Naive thymus-derived CD4-positive, alpha-beta T cell (primary cell): ENCODE data around the gene EFEMP2. TPM values are rescaled to one million over a fixed set of nuclear protein-coding genes. Genes with fewer than 3 reads are reported as not detected.

Source experiments
- ATAC-seq: fragments of 150-1000 bp; cut with Tn5 transposase; 2 replicates; pipeline ENCODE4 v1.10.0; 2021; ENCODE audit warnings: mild to moderate bottlenecking, moderate library complexity
- CTCF ChIA-PET: fragments of 350-600 bp; sonication (Branson Sonifier 250); formaldehyde crosslinking; loops from one replicate; lab custom pipeline; 2021; ENCODE audit warnings: antibody characterized with exemption; lab: Charles Lee
- POLR2A ChIA-PET: fragments of 350-600 bp; sonication (Branson Sonifier 250); formaldehyde crosslinking; loops from one replicate; lab custom pipeline; 2021; ENCODE audit warnings: antibody characterized with exemption, inconsistent platforms; lab: Charles Lee
- DNase-seq, 9 donors: peaks; one replicate each; pipeline versions ENCODE4 v3.0.0 to v3.0.0-alpha.2; 2020 to 2022; ENCODE audit warnings: mixed read lengths in 1 of 9
- H3K27ac ChIP-seq: one replicate; pipeline ENCODE4 v1.7.0; 2013; ENCODE audit warnings: mild to moderate bottlenecking, low read depth, low read length, moderate library complexity
- H3K27me3 ChIP-seq, 2 donors: one replicate each; pipeline ENCODE4 v1.7.0; 2013; ENCODE audit warnings: low read length in 2 of 2, mild to moderate bottlenecking in 2 of 2, moderate library complexity in 2 of 2; ENCODE audit not compliant: control insufficient read depth in 2 of 2, insufficient read depth in 2 of 2
- H3K36me3 ChIP-seq, 3 experiments: 1 replicate in 2 of 3; 2 replicates in 1 of 3; pipeline ENCODE4 v1.7.0; 2013; ENCODE audit warnings: low read length in 3 of 3, mild to moderate bottlenecking in 3 of 3, moderate library complexity in 1 of 3; ENCODE audit not compliant: insufficient read depth in 3 of 3, control insufficient read depth in 2 of 3
- H3K4me1 ChIP-seq, 2 donors: one replicate each; pipeline ENCODE4 v1.7.0; 2013; ENCODE audit warnings: low read length in 2 of 2, mild to moderate bottlenecking in 2 of 2, moderate library complexity in 1 of 2; ENCODE audit not compliant: control insufficient read depth in 2 of 2, insufficient read depth in 2 of 2
- H3K4me3 ChIP-seq: 2 replicates; pipeline ENCODE4 v1.7.0; 2013; ENCODE audit warnings: mild to moderate bottlenecking, low read length
- H3K9me3 ChIP-seq, 3 experiments: 1 replicate in 2 of 3; 2 replicates in 1 of 3; pipeline ENCODE4 v1.7.0; 2013; ENCODE audit warnings: low read length in 3 of 3; ENCODE audit not compliant: control insufficient read depth in 2 of 3
- H3K27ac Mint-ChIP-seq, 9 donors: one replicate each; pipeline ENCODE4 v1.8.0; 2020 to 2022; ENCODE audit warnings: mixed read lengths in 9 of 9, mild to moderate bottlenecking in 8 of 9, moderate library complexity in 5 of 9, inconsistent platforms in 2 of 9
- H3K27me3 Mint-ChIP-seq, 5 donors: one replicate each; pipeline ENCODE4 v1.8.0; 2021 to 2022; ENCODE audit warnings: mixed read lengths in 5 of 5, mild to moderate bottlenecking in 1 of 5
- H3K36me3 Mint-ChIP-seq, 5 donors: one replicate each; pipeline ENCODE4 v1.8.0; 2020 to 2022; ENCODE audit warnings: mixed read lengths in 5 of 5, mild to moderate bottlenecking in 3 of 5, inconsistent platforms in 1 of 5
- H3K4me1 Mint-ChIP-seq, 7 donors: one replicate each; pipeline ENCODE4 v1.8.0; 2020 to 2022; ENCODE audit warnings: mixed read lengths in 7 of 7, mild to moderate bottlenecking in 3 of 7, inconsistent platforms in 1 of 7
- H3K4me3 Mint-ChIP-seq, 10 donors: one replicate each; pipeline ENCODE4 v1.8.0; 2020 to 2022; ENCODE audit warnings: mild to moderate bottlenecking in 10 of 10, mixed read lengths in 10 of 10, moderate library complexity in 6 of 10, inconsistent platforms in 2 of 10
- H3K9me3 Mint-ChIP-seq, 11 donors: one replicate each; pipeline ENCODE4 v1.8.0; 2020 to 2022; ENCODE audit warnings: mixed read lengths in 11 of 11, mild to moderate bottlenecking in 4 of 11, inconsistent platforms in 1 of 11, moderate library complexity in 1 of 11
- intact Hi-C, 2 donors: fragments of 100-400 bp; cut with micrococcal nuclease; formaldehyde crosslinking; loops; one replicate each; pipeline ENCODE4 v1.15.1; 2023
- polyA plus RNA-seq, 2 donors: library from polyadenylated mRNA; unstranded; fragments of 300-500 nt; fragmentation: Illumina TruSeq; gene quantifications; one replicate each; pipeline ENCODE4 v1.2.3, GENCODE V29; 2021
- total RNA-seq, 6 experiments: library from RNA in 5 of 6; stranded (reverse) in 5 of 6; gene quantifications; 1 replicate in 5 of 6; 2 replicates in 1 of 6; pipeline ENCODE4 v1.2.3 and lab custom pipeline; 2021 to 2026

Gene EFEMP2
- total and polyA plus RNA-seq, 7 experiments from 2014 or later: 0.40 to 16.0 (median 9.2) TPM

DNA sequence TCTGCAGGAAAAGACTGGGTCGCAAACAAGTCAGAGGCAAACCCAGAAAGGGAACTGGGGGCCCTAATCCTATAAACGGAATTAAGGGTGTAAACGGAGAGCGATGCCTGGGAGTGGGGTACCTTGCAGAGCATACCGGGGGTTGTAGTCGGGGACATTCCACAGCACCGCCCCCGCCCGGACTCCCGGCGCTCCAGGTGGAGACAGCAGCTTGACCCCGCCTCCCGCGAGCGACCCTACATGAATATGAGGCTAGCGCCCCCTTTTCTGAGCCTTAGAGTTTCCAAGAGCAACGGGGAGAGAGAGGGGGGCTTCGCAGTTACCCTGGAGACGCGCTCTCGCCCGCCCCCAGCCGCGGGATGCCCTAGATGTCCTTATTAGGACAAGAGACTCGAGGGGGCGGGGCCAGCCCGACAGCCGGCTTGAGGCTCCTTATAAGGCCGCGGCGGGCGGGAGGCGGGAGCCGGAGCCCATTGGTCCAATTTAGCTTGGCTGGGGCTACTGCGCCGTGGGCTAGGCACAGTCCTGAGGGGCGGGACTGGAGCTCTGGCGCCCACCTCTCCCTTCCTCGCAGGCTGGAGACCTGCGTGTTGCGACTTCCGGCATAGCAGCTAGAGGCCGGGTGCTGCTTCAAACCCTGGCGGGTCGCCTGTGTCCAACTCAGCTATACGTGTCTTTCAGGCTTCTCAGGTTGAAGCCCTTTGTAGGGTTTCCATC is 13.3 kb downstream of the EFEMP2 start:
- peaks cover 36 to 63% (median 51%) of the 10 kb centered on the region in 7 donors for H3K4me1 Mint-ChIP-seq
- intact Hi-C loops: loop anchor here (1.0 to 10.0 kb wide), 15 partner anchors 14 to 1542 kb away; partner anchors contain the start of genes RELA (in 2 of the 2), AP5B1 (in 1 of the 2), EFEMP2 (in 1 of the 2) and FOSL1 (in 1 of the 2)
- Histone ChIP-seq H3K27me3 (no peaks in the 10 kb centered on the region), H3K4me1 (peaks cover 39 to 41% of the 10 kb centered on the region in 2 donors), H3K9me3 (no peaks in the 10 kb centered on the region), H3K36me3 (peaks cover 21 to 61% (median 33%) of the 10 kb centered on the region in 3 experiments), H3K27ac (peak overlapping the region; percentile 88), H3K4me3 (peak overlapping the region; percentile 65)
- ATAC-seq (peak; percentile 71), DNase-seq (peak; percentile 84 to 97 (median 90))
- ChIA-PET POLR2A (interaction anchor here (0.6 to 12.9 kb wide), 39 partner anchors 11 to 1381 kb away, joined by 3 to 316 read pairs (median 6); partner anchors contain the start of genes AP5B1, BANF1, C11orf68 and CCDC85B), CTCF (interaction anchor here (0.6 to 8.3 kb wide), 17 partner anchors 11 to 283 kb away, joined by 3 to 159 read pairs (median 4); partner anchors contain the start of genes CCDC85B, EHBP1L1, FIBP and KAT5)
- no peaks in the 10 kb centered on the region for H3K27me3 Mint-ChIP-seq
- peaks cover 0 to 9% (median 0%) of the 10 kb centered on the region in 11 donors for H3K9me3 Mint-ChIP-seq
- H3K36me3 Mint-ChIP-seq: peaks cover 16 to 39% (median 24%) of the 10 kb centered on the region in 5 donors
- H3K27ac Mint-ChIP-seq: peak overlapping the region; percentile 88 to 99 (median 97)
- H3K4me3 Mint-ChIP-seq: peak overlapping the region; percentile 92 to 100 (median 97)

DNA sequence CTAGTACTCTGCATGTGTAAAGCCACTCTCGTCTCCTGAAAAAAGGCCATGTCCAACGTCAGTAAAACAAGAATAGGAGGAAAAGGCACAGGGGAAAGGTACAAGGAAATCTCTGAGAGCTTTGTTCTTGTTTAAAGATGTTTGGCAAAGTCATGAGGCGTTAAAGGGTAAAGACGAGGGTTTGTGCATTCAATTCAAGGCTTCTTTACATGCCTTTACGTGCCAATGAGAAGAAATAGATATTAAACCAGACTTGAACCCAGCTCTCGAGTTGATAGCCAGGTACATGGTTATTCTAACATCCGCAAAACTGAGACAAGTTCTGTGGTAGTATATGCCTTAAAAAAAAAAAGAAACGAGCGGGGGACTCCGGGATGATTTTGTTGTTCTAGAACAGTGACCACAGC is 13.9 kb downstream of the EFEMP2 start:
- H3K9me3 Mint-ChIP-seq: peaks cover 0 to 9% (median 0%) of the 10 kb centered on the region in 11 donors
- Histone ChIP-seq H3K4me1 (peaks cover 39 to 43% of the 10 kb centered on the region in 2 donors), H3K4me3 (peak overlapping the region; percentile 65), H3K27me3 (no peaks in the 10 kb centered on the region), H3K36me3 (peaks cover 26 to 61% (median 37%) of the 10 kb centered on the region in 3 experiments), H3K9me3 (no peaks in the 10 kb centered on the region), H3K27ac (peak overlapping the region; percentile 88)
- peak overlapping the region; percentile 92 to 100 (median 97) for H3K4me3 Mint-ChIP-seq
- no peak for DNase-seq
- no peaks in the 10 kb centered on the region for H3K27me3 Mint-ChIP-seq
- peak overlapping the region; percentile 88 to 99 (median 97) for H3K27ac Mint-ChIP-seq
- peaks cover 42 to 69% (median 56%) of the 10 kb centered on the region in 7 donors for H3K4me1 Mint-ChIP-seq
- no peak for ATAC-seq
- ChIA-PET POLR2A (interaction anchor here (0.6 to 12.9 kb wide), 35 partner anchors 10 to 1609 kb away, joined by 3 to 316 read pairs (median 5); partner anchors contain the start of genes BANF1, CCDC85B, CTSW and EFEMP2), CTCF (interaction anchor here (1.2 to 8.3 kb wide), 5 partner anchors 12 to 244 kb away, joined by 3 to 159 read pairs (median 9); partner anchors contain the start of genes CCDC85B, FIBP, MAP3K11 and PCNX3)
- intact Hi-C loops: loop anchor here (1.0 to 10.0 kb wide), 27 partner anchors 14 to 1541 kb away; partner anchors contain the start of genes BANF1 (in 2 of the 2), EIF1AD (in 2 of the 2), KAT5 (in 2 of the 2) and PCNX3 (in 2 of the 2)
- peaks cover 16 to 43% (median 26%) of the 10 kb centered on the region in 5 donors for H3K36me3 Mint-ChIP-seq

DNA sequence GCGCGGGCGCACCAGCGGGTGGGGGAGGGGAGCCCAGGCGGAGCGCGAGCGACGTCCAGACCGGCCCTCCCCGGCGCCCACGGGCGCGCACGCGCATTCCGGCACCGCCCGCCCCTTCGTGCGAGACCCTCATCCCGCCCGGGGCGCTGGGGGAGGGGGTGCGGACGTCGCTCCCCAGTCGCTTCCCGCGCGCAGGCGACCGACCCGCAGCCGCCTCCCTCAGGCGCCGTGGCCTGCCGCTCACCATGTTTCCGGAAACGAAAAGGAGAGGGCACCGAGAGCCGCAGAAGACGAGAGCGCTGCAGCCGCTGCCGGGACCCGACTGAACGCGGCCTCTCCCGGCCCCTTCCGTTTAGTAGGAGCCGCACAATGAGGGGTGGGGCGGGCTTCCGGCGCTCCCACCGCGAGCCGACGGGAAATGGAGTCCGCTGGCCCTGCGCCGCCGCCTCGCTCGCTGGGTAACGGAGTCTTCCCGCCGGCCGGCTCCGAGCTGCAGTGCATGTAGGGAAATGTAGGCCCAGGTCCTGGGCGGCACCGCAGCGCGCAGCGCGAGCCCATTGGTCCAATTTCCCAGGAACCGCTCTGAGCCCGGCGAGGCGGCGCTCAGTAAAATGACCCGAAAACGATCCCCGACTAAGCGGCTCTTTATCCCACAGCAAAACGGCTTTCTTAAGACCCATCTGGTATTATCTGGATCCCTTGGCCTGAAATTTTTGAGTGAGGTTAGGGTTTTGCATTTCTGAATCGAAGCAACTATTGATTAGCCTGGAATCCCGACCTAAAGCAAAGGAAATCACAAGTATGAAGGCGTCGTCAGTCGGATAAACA is 14.5 kb downstream of the EFEMP2 start, which contains the start of gene CFL1:
CFL1 (minus strand) TSS at position 328 of the 828 bp plus-strand sequence; CDS start at position 247, 81 bp downstream.
- Mint-ChIP-seq H3K4me1 (peaks cover 46 to 75% (median 61%) of the 10 kb centered on the region in 7 donors), H3K36me3 (peaks cover 16 to 45% (median 27%) of the 10 kb centered on the region in 5 donors), H3K4me3 (peak within 1 kb of the TSS; percentile 92 to 100 (median 98)), H3K27me3 (no peaks in the 10 kb centered on the region), H3K9me3 (peaks cover 0 to 9% (median 0%) of the 10 kb centered on the region in 11 donors), H3K27ac (peak within 1 kb of the TSS; percentile 90 to 99 (median 97))
- intact Hi-C loops: loop anchor here (1.0 to 10.0 kb wide), 25 partner anchors 15 to 1541 kb away; partner anchors contain the start of genes BANF1 (in 2 of the 2), EIF1AD (in 2 of the 2), RELA (in 2 of the 2) and RNASEH2C (in 2 of the 2)
- H3K27me3 ChIP-seq: no peaks in the 10 kb centered on the region
- ATAC-seq (peak; percentile 80), DNase-seq (peak; percentile 90 to 98 (median 97))
- H3K9me3 ChIP-seq: no peaks in the 10 kb centered on the region
- POLR2A ChIA-PET: interaction anchor here (0.6 to 12.9 kb wide), 31 partner anchors 9 to 1623 kb away, joined by 3 to 316 read pairs (median 4); partner anchors contain the start of genes BANF1, CCDC85B, CTSW and EFEMP2
- CTCF ChIA-PET: interaction anchor here (0.9 to 8.3 kb wide), 4 partner anchors 12 to 188 kb away, joined by 3 to 159 read pairs (median 16); partner anchors contain the start of genes CCDC85B and FIBP
- H3K36me3 ChIP-seq: peaks cover 32 to 61% (median 37%) of the 10 kb centered on the region in 3 experiments
- peaks cover 39 to 43% of the 10 kb centered on the region in 2 donors for H3K4me1 ChIP-seq
- H3K27ac ChIP-seq: peak within 1 kb of the TSS; percentile 88
- H3K4me3 ChIP-seq: peak within 1 kb of the TSS; percentile 98

DNA sequence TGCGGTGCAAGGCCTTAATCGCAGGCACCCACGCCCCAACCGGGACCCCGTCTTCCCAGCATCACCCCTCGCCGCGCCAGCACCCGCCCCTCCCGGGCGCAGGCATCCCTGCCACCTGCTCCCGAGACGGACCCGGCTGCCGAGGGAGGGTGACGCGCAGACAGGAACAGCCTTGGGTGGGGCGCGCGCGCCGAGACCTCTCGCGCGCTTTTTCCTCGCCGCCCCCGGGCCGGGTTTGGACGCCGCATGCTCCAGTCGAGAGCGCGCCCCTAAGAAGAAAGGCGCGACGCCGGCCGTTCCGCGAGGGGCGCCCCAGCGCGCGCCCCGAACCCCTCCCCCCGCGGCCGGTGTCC is 15.1 kb downstream of the EFEMP2 start:
- intact Hi-C loops: loop anchor here (5.0 to 10.0 kb wide), 2 partner anchors 313 to 1540 kb away; partner anchors contain the start of genes PRDX5 (in 1 of the 2) and TRMT112 (in 1 of the 2)
- H3K36me3 Mint-ChIP-seq: peaks cover 12 to 44% (median 27%) of the 10 kb centered on the region in 5 donors
- H3K9me3 Mint-ChIP-seq: peaks cover 0 to 9% (median 0%) of the 10 kb centered on the region in 11 donors
- peak overlapping the region; percentile 87 to 100 (median 93) for H3K4me3 Mint-ChIP-seq
- Histone ChIP-seq H3K27ac (peak overlapping the region; percentile 74), H3K9me3 (no peaks in the 10 kb centered on the region), H3K36me3 (peaks cover 28 to 61% (median 33%) of the 10 kb centered on the region in 3 experiments), H3K4me1 (peaks cover 39 to 43% of the 10 kb centered on the region in 2 donors), H3K4me3 (peak overlapping the region; percentile 98), H3K27me3 (no peaks in the 10 kb centered on the region)
- no peaks in the 10 kb centered on the region for H3K27me3 Mint-ChIP-seq
- H3K27ac Mint-ChIP-seq: peak overlapping the region in 4 of 9 donors; percentile 67 to 97 (median 84)
- peak; percentile 4 for ATAC-seq
- peak in 8 of 9 donors; percentile 55 to 79 (median 67) for DNase-seq
- ChIA-PET CTCF (interaction anchor here (0.9 to 8.3 kb wide), 3 partner anchors 31 to 188 kb away, joined by 3 to 159 read pairs (median 3); partner anchors contain the start of genes CCDC85B and FIBP), POLR2A (interaction anchor here (0.6 to 12.9 kb wide), 21 partner anchors 9 to 1622 kb away, joined by 3 to 316 read pairs (median 5); partner anchors contain the start of genes C11orf68, CCDC85B, CTSW and EFEMP2)
- H3K4me1 Mint-ChIP-seq: peaks cover 42 to 70% (median 56%) of the 10 kb centered on the region in 7 donors
